T-helper 1 cell treated with Interleukin-12 subunit alpha and Interleukin-12 subunit beta and Interleukin-4 antibody, amounts not matched to agents 30 ng/mL and 1 ng/mL, for 36 hours (primary cell): ENCODE measurements around the gene PPP1R16B. TPM values are rescaled to one million over a fixed set of nuclear protein-coding genes. Genes with fewer than 3 reads are reported as not detected.

Experiments used
- intact Hi-C: fragments of 100-400 bp; cut with micrococcal nuclease; formaldehyde crosslinking; loops from one replicate; pipeline ENCODE4 v1.15.1; 2024
- total RNA-seq: library from RNA; stranded (reverse); gene quantifications from 2 replicates; pipeline ENCODE4 v1.2.3, GENCODE V29; 2022

PPP1R16B gene
- 102 and 104 TPM in 2 replicates for total RNA-seq

GRCh38 chr20:38805502-38805957 is at the start of gene PPP1R16B:
Gene PPP1R16B, plus strand, starts transcription at chr20:38805697. Its CDS starts 30,229 bp downstream, at chr20:38835926.
- intact Hi-C loops, result loop anchor here (1.0 to 10.0 kb wide), 9 partner anchors 37 to 331 kb away; partner anchors contain the start of genes ACTR5, DHX35, FAM83D and RALGAPB

GRCh38 chr20:38757145-38757775 is 48.2 kb upstream of the PPP1R16B start:
- intact Hi-C loops, result no loop called here

DNA sequence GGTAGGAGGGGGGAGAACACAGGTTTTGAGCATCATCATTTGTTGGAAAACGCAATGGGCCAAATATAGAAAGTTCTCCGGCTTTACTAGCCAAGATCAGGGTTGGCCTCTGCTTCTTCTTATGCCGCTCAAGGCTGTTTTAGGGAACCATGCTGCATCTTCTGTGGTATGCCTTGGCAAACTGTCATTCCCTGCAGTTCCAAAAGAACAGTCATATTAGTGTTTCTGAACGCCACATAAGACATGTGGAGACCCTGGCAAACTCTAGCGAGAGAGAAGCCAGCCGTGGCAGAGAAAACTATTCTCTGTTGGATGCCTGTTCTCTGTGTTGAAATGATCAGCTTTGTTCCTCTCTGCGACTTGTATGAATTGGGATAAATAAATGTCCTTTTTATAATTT is 46.4 kb upstream of the PPP1R16B start:
- intact Hi-C loops, result no loop called here

DNA sequence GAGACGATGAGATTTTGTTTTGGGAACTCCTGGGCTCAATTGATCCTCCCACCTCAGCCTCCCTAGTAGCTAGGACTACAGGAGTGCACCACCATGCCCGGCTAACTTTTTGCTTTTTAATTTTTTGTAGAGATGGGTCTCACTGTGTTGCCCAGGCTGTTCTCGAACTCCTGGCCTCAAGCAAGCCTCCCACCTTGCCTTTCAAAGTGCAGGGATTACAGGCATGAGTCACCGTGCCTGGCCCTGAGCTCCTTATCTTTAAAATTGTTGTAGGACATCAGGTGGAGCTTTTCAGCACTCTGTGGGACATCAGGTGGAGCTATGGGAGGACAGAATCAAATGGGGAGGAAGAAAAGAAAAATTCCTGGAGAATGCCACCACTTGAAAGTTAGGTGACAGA is 44.5 kb upstream of the PPP1R16B start:
- intact Hi-C loops, result no loop called here

GRCh38 chr20:38762174-38762573 is 43.3 kb upstream of the PPP1R16B start:
- intact Hi-C loops, result no loop called here

DNA sequence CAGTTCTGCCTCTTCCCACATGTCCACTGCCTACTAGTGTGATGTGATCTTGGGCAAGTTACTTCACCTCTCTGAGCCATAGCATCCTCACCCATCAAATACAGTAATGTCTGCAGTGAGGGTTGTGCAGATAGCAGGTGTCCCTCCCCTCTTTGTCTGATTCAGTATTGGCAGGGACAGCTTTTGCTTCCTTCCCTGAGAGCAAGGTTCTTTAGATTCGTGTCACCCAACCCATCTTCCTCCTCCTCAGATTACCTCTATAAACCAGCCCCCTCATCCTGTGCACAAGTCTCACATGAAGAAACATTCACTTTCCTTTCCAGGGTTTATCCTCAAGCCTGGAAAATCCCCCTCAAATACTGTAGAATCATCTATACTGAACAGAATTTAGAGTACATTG is 41.9 kb upstream of the PPP1R16B start:
- intact Hi-C loops, result no loop called here

DNA sequence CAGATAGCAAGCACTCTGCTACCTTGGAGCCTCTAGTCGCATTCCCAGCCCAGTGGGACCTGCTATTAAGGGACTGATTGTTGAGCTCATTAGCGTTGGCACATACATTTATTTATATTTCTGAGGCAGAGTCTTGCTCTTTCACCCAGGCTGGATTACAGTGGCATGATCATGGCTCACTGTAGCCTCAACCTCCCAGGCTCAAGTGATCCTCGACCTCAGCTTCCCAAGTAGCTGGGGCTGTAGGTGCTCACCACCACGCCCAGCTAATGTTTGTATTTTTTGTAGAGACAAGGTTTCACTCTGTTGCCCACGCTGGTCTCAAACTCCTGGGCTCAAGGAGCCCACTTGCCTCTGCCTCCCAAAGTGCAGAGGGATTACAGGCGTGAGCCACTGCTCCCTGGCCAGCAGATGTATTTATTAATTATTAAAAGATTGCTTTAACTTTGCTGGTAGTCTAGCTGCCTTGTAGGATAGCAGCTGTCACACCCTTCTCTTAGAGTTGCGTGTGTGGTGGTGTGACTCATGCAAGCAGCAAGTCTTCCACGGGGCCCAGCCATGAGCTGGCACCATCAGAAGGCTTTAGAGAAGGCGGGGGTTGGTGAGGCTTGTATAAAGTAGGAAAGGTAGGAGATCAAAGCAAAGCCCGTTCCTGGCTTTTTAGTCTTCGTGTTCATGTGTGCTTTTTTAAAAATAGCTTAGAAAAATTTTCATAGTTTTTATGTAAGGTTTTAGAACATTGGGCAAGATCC is 40.8 kb upstream of the PPP1R16B start:
- intact Hi-C loops, result no loop called here

DNA sequence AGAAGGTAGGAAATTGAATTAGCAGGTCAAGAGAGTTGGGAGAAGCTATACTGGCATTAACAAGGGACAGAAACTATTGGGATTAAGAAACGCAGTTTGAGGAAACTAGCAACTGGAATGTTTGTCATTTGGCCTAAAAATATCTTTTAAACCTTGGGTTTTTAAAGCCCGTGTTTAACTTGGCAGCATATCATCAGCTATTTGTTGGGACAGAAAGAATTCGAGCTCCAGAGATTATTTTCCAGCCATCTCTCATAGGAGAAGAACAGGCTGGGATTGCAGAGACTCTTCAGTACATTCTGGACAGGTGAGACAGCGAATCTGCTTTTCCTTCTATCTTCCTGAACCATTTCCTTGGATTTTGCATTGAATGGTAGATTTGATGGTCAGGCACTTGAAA is 39.4 kb upstream of the PPP1R16B start:
- intact Hi-C loops, result no loop called here

DNA sequence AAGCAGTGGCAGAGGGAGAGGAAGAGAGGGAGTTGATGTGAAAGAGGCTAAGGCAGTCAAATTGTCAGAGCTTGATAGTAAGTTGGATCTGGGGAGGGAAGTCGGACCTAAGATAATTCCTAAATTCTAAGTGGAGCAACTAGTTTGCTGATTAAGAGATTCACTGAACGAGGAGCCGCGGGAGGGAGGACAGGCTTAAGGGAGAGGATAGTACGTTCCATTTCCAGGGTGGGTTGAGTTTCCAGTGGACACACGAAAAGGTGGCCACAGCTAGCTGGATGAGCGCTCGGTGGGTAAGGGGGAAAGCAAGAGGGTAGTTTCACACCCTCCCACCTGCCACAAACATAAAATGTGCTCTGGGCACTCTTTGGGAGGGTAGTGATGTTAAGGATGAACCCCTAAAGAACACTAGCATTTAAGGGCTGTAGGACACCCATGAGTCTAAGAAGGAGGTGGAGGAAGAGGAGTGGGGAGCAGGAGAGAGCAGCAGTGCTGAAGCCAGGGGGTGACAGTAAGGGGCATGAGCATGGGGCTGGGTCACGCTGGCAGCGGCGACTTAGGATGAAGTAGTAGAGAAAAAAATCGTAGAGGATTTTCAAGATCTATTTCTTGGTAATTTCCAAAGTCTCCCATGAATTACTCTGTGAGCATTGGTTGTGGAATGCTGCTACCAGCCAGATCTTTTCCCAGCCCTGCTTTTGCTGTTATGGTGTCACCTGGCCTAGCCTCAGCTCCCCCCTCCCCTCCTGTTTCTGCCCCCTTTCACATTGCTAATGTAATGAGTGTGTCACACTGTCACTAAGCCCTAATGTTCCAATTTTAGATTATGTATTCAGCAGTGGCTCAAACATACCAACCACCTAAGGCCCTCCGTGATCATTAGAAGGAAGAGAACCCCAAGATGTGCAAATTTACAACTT is 35.9 kb upstream of the PPP1R16B start:
- intact Hi-C loops, result no loop called here

- intact Hi-C loops, result no loop called here
Observed at GRCh38 chr20:38770546-38770945, 35.0 kb upstream of the PPP1R16B start.

DNA sequence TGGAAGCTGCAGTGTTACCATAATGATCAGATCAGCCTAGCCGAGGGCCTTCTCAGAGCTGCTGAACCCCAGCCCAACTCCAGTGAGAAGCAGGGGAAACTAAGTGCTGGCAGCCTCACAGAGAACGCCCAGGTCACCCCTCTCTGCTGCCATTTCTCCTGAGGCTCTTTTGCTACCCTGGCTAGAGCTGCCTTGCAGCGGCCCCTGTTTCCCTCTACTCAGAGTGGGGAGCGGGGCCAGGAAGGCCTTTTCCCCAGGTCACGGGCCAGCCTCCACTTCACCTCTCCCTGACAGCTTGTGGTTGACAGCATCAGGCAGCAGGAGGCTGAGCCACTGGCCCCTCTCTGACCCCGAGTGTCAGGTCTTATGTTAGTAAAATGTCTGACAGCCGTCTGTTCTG is 34.5 kb upstream of the PPP1R16B start:
- intact Hi-C loops, result no loop called here

- intact Hi-C loops, result no loop called here
Observed at GRCh38 chr20:38771621-38772020, 33.9 kb upstream of the PPP1R16B start.

GRCh38 chr20:38774167-38774566 is 31.3 kb upstream of the PPP1R16B start:
- intact Hi-C loops, result no loop called here

GRCh38 chr20:38776363-38776762 is 29.1 kb upstream of the PPP1R16B start:
- intact Hi-C loops, result no loop called here

GRCh38 chr20:38779247-38780097 is 26.0 kb upstream of the PPP1R16B start:
- intact Hi-C loops, result no loop called here

DNA sequence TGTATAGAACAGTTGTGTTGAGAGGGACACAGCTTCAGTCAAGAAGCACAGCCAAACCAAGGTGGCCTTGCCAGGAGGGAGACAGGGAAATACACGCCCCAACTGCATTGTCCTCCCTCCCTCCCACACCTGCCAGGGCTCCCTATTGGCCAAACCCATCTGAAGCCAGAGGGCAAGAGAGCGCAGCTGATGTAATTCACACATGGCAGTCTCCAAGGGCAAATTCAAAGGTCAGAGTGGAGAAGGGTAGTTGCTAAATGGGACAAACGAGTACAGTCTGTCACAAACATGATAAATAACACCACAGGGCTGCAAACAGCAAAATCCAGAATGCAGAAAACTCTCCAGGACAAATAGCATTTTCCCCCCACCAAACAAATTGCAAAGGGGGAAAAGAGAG is 23.2 kb upstream of the PPP1R16B start:
- intact Hi-C loops, result no loop called here

GRCh38 chr20:38787870-38788269 is 17.6 kb upstream of the PPP1R16B start:
- intact Hi-C loops, result no loop called here

DNA sequence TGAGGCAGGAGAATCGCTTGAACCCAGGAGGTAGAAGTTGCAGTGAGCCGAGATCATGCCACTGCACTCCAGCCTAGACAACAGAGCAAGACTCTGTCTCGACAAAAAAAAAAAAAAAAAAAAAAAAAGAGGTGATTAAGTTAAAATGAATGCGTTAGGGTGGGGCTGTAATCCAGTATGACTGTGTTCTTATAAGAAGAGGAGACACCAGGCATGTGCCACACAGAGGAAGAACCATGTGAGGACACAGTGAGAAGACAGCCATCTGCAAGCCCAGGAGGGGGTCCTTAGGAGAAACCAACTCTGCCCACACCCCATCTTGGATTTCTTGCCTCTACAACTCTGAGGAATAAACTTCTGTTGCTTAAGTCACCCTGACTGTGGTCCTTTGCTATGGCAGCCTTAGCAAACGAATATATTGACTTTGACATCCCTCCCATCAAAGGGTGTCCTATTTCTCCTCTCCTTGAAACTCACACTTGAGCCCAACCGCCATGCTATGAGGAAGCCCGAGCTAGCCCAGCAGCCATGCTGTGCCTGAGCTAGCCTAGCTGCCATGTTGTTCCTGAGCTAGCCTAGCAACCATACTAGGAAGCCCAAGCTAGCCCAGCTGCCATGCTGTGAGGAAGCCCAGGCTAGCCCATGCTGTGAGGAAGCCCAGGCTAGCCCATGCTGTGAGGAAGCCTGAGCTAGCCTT is 15.8 kb upstream of the PPP1R16B start:
- intact Hi-C loops, result loop anchor here (1.0 kb wide), 3 partner anchors 41 to 143 kb away; partner anchors contain the start of gene ACTR5

DNA sequence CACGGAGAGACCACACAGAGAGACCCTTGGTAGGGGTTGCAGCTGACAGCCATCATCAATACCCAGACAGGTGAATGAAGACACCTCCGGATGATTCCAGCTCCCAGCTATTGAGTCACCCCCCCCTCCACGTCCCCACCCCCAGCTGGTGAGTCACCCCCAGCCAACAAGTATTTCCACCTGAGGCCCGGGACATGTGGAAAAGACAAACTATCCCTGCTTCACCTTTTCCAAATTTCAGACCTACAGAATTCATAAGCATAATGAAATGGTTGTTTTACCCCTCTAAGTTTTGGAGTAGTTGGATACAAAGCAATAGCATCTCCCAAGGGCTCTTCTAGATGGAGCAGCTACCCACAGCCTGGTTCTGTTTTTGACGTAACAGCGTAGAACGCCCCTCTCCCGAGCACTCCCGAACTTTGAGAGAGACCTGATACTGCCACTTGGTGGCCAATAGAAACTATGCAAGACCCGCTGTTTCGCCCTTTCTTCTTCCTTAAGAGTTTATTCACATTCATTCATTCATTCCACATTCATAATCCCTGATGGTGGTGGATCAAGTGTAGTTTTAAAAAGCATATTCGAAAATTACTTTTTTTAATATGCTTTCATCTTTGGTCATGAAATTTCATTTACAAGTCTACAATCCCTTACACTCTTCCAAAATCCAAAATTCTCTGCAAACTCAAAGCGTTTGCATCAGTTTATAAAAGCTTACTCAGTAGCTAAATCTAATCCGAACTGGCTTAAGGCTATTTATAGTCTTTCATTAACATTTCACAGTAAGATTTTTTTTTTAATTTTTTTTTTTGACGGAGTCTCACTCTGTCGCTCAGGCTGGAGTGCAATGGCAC is 15.1 kb upstream of the PPP1R16B start:
- intact Hi-C loops, result loop anchor here (1.0 kb wide), 3 partner anchors 42 to 144 kb away; partner anchors contain the start of gene ACTR5
